ENCODE data around the gene IRF4.

GRCh38 chr6:387293-387741 lies 4.2 kb upstream of the IRF4 start:
- TF ChIP-seq, protein P1, sequence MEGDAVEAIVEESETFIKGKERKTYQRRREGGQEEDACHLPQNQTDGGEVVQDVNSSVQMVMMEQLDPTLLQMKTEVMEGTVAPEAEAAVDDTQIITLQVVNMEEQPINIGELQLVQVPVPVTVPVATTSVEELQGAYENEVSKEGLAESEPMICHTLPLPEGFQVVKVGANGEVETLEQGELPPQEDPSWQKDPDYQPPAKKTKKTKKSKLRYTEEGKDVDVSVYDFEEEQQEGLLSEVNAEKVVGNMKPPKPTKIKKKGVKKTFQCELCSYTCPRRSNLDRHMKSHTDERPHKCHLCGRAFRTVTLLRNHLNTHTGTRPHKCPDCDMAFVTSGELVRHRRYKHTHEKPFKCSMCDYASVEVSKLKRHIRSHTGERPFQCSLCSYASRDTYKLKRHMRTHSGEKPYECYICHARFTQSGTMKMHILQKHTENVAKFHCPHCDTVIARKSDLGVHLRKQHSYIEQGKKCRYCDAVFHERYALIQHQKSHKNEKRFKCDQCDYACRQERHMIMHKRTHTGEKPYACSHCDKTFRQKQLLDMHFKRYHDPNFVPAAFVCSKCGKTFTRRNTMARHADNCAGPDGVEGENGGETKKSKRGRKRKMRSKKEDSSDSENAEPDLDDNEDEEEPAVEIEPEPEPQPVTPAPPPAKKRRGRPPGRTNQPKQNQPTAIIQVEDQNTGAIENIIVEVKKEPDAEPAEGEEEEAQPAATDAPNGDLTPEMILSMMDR (IDR thresholded peaks at IDR 0.05), result no peak
- no peak for TF ChIP-seq POLR2A (IDR thresholded peaks at IDR 0.05)
